GOT3 (cell line): ENCODE results near the gene CD63.

Experiments
- DNase-seq: peaks from one replicate; lab custom pipeline; 2025; ENCODE audit warnings: mixed read lengths; lab: John Stamatoyannopoulos, UW

CD63 gene

DNA sequence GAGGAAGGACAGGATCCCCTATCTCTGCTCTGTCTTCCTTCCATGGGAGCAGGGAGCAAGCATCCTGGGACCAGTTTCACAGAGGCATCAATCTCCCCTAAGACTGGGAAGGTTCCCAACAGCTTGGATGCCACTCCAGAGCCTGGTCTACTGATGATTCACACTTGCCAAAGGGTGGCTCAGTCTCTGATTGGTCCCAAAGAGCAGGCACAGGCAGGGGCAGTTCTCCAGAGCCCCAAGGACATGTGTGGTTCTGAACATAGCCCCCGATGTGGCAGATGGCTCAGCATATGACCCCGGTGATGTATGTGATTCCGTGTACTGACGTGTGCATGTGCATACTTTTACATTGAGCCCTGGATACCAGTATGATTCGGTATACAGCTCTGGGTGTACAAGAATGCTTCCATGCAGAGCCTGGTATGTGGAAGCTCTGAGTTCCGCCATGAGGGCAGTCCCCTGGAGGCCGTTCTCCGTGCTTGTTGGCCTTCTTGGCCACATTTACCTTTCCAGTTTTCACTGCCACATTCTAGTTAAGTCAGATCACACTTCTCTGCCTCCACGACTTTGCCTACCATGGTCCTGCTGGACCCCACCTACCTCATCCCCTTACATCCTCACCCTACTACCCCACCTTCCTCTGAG, 42.3 kb downstream of the CD63 start:
- DNase-seq: no peak

GRCh38 chr12:55685671-55686070, 43.1 kb downstream of the CD63 start:
- no peak for DNase-seq

DNA sequence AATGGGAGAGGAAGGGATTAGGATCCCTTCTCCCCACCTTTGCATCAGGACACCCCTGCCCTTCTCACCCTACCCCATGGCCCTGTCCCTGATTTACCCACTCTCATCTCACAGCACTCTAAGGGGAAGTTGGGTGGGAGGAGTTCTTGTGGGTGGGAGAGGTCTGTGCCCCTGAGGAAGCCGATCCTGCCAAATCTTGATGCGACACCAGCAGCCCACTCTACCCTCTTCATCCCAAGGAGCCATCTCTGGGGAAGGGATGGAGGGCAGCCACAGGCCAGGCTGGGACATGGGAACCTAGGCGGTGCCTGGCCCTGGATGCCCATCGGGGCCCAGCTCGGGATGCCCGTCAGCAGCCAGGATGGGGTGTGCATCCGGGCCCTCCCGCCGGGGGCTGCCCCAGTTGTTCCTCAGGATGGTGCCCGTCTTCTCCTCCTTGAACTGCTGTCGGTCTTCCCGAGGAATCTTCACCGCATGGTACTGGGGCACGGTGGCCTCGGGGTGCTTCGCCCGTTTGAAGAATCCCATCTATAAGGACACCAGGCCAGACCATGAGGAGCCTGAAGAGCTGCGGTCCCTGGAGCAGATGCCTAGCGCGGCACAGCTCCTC, 43.9 kb downstream of the CD63 start:
- DNase-seq: no peak

- no peak for DNase-seq
Measured at GRCh38 chr12:55683676-55684075, 45.1 kb downstream of the CD63 start.

- no peak for DNase-seq
Measured at GRCh38 chr12:55682087-55682796, 46.6 kb downstream of the CD63 start.

DNA sequence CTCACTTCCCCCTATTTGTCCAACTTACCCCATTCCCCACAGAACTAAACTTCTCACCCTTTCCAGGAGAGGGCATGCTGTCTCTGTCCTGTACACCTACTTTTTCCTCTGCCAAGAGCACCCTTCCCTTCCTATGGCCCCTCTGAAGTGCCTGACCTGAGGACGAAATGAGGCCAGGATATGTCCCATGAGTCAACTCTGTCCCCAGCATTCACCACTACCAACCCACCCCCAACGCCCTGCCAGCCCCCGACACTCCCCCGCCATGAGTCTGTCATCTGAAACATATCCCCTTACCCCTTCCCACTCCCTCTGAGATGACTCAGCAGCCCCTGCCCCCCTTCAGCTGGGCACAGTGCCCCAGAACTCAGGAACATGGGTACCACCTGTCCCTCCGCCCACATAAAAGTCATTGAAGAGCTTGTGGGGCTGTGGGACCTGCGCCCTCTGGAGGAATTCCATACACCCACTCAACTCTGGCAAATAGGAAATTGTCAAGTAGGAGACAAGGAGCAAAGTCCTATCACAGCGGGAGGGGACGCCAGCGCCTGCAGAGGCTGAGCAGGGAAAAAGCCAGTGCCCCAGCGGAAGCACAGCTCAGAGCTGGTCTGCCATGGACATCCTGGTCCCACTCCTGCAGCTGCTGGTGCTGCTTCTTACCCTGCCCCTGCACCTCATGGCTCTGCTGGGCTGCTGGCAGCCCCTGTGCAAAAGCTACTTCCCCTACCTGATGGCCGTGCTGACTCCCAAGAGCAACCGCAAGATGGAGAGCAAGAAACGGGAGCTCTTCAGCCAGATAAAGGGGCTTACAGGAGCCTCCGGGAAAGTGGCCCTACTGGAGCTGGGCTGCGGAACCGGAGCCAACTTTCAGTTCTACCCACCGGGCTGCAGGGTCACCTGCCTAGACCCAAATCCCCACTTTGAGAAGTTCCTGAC, 47.4 kb downstream of the CD63 start:
- no peak for DNase-seq

GRCh38 chr12:55679691-55680090, 49.1 kb downstream of the CD63 start:
- DNase-seq: no peak

DNA sequence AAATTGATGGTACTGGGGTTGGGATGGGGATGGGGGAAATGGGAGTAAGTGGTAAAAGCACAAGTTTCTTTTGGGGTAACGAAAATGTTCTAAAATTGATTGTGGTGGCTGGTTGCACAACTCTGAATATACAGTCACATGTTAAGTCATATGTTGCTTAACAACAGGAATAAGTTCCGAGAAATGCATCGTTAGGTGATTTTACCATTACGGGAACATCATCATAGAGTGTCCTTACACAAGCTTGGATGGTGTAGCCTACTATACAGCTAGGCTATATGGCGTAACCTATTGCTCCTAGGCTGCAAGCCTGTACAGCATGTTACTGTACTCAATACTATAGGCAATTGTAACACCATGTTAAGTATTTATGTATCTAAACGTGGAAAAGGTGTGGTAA, 52.1 kb downstream of the CD63 start:
- DNase-seq: no peak

GRCh38 chr12:55675666-55676065, 53.1 kb downstream of the CD63 start:
- no peak for DNase-seq
